ENCODE results near the gene IL2RA. TPM values are rescaled to one million over a fixed set of nuclear protein-coding genes. Genes with fewer than 3 reads are reported as not detected.

Gene IL2RA
- total and polyA plus RNA-seq, 10 of the 15 experiments (the other 5 are each of a cell fraction or from before 2014, with no cell fraction given), result 2.2 to 6.0 (median 4.9) TPM

DNA sequence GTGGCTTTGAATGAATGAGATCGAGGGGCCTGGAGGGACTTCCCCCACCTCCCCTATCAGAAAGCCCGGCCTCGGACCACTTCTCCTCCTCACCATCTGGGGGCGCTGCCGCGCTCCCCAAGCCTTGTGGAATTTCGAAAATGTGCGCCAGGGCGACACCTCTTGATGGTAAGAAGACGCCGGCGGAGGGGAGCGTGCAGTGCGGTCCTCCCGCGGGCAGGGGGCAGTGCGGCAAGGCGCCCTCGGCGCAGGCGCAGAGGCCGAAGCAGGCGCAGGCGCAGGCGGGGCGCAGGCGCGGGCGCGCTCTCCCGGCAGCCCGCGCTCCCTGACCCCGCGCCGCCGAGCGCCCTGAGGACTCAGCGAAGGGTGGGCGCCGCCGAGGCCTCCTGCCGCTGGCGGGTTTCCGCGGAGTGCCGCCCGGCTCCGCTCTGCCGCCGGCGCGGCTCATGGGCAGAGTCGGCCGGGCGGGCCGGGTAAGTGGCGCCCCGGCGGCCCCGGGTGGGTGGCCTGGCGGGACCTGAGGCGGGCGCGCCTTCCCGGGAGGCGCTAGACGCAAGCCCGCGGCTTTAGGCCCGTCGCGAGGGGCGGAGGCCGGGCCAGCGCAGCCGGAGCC lies 26.7 kb upstream of the IL2RA start, which contains the start of gene RBM17 (continued):
- TF ChIP-seq RELB (IDR thresholded peaks at IDR 0.05; ENCODE audit: low read depth) (peak; percentile 43; the same call in 1 of the 2 replicates), STAT1 (conservative IDR thresholded peaks at IDR 0.05) (peak; percentile 93; the same call in 1 of the 2 replicates), ESRRA (IDR thresholded peaks at IDR 0.05; ENCODE audit: low read length) (0 out of 2 replicates have a peak, but pooled peaks have one; percentile 71), FOXK2 (IDR thresholded peaks at IDR 0.05) (no peak), EGR1 (IDR thresholded peaks at IDR 0.05; ENCODE audit: borderline replicate concordance in 1 of 2, low read depth in 2 of 2, low read length in 2 of 2) (peak in 1 of 2 experiments; percentile 58; a peak in 2 of 3 replicates), NR2C1 (IDR thresholded peaks at IDR 0.05) (peak; percentile 87), ZBTB4 (CRISPR knock-in tag; IDR thresholded peaks at IDR 0.05) (no peak), RB1 (IDR thresholded peaks at IDR 0.05; ENCODE audit: borderline replicate concordance) (peak; percentile 82; the same call in 1 of the 2 replicates), ZNF207 (IDR thresholded peaks at IDR 0.05; ENCODE audit: borderline replicate concordance) (peak; percentile 96), RELA (IDR thresholded peaks at IDR 0.05; ENCODE audit: borderline replicate concordance, partially characterized antibody) (peak; percentile 82), CBFB (IDR thresholded peaks at IDR 0.05; ENCODE audit: low read depth) (peak; percentile 51; the same call in 1 of the 2 replicates), TBL1XR1 (IDR thresholded peaks at IDR 0.05; ENCODE audit: low read depth, low read length) (no peak), ZNF24 (IDR thresholded peaks at IDR 0.05) (peak; percentile 95), CREB1 (IDR thresholded peaks at IDR 0.05; ENCODE audit: low read depth) (peak; percentile 69)
- TF ChIP-seq, protein P1, sequence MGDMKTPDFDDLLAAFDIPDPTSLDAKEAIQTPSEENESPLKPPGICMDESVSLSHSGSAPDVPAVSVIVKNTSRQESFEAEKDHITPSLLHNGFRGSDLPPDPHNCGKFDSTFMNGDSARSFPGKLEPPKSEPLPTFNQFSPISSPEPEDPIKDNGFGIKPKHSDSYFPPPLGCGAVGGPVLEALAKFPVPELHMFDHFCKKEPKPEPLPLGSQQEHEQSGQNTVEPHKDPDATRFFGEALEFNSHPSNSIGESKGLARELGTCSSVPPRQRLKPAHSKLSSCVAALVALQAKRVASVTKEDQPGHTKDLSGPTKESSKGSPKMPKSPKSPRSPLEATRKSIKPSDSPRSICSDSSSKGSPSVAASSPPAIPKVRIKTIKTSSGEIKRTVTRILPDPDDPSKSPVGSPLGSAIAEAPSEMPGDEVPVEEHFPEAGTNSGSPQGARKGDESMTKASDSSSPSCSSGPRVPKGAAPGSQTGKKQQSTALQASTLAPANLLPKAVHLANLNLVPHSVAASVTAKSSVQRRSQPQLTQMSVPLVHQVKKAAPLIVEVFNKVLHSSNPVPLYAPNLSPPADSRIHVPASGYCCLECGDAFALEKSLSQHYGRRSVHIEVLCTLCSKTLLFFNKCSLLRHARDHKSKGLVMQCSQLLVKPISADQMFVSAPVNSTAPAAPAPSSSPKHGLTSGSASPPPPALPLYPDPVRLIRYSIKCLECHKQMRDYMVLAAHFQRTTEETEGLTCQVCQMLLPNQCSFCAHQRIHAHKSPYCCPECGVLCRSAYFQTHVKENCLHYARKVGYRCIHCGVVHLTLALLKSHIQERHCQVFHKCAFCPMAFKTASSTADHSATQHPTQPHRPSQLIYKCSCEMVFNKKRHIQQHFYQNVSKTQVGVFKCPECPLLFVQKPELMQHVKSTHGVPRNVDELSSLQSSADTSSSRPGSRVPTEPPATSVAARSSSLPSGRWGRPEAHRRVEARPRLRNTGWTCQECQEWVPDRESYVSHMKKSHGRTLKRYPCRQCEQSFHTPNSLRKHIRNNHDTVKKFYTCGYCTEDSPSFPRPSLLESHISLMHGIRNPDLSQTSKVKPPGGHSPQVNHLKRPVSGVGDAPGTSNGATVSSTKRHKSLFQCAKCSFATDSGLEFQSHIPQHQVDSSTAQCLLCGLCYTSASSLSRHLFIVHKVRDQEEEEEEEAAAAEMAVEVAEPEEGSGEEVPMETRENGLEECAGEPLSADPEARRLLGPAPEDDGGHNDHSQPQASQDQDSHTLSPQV (IDR thresholded peaks at IDR 0.05), result peak; percentile 98
- TF ChIP-seq, protein P2, sequence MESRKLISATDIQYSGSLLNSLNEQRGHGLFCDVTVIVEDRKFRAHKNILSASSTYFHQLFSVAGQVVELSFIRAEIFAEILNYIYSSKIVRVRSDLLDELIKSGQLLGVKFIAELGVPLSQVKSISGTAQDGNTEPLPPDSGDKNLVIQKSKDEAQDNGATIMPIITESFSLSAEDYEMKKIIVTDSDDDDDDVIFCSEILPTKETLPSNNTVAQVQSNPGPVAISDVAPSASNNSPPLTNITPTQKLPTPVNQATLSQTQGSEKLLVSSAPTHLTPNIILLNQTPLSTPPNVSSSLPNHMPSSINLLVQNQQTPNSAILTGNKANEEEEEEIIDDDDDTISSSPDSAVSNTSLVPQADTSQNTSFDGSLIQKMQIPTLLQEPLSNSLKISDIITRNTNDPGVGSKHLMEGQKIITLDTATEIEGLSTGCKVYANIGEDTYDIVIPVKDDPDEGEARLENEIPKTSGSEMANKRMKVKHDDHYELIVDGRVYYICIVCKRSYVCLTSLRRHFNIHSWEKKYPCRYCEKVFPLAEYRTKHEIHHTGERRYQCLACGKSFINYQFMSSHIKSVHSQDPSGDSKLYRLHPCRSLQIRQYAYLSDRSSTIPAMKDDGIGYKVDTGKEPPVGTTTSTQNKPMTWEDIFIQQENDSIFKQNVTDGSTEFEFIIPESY (IDR thresholded peaks at IDR 0.05), result peak; percentile 75; the same call in 1 of the 2 replicates
- TF ChIP-seq, protein P3, sequence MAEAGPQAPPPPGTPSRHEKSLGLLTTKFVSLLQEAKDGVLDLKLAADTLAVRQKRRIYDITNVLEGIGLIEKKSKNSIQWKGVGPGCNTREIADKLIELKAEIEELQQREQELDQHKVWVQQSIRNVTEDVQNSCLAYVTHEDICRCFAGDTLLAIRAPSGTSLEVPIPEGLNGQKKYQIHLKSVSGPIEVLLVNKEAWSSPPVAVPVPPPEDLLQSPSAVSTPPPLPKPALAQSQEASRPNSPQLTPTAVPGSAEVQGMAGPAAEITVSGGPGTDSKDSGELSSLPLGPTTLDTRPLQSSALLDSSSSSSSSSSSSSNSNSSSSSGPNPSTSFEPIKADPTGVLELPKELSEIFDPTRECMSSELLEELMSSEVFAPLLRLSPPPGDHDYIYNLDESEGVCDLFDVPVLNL (IDR thresholded peaks at IDR 0.05; ENCODE audit: low read depth, low read length), result peak; percentile 87
